Endothelial cell of umbilical vein (primary cell): ENCODE data around the gene C1orf52. TPM values are rescaled to one million over a fixed set of nuclear protein-coding genes. Genes with fewer than 3 reads are reported as not detected.

ENCODE experiments used
- BruUV-seq: library from RNA; stranded (reverse); fragments of 400-500 nt; replicated peaks from 2 replicates; lab custom pipeline; 2021; lab: Mats Ljungman, UMichigan
- CTCF ChIA-PET: fragments of 300-600, 350-600 bp; sonication (Branson Sonifier 250); formaldehyde crosslinking; loops from one replicate; lab custom pipeline; 2021; ENCODE audit warnings: antibody characterized with exemption, inconsistent platforms; lab: Charles Lee
- POLR2A ChIA-PET: fragments of 300-600, 350-600 bp; sonication (Branson Sonifier 250); formaldehyde crosslinking; loops from one replicate; lab custom pipeline; 2021; ENCODE audit warnings: antibody characterized with exemption, inconsistent platforms; lab: Charles Lee
- DNase-seq: peaks from one replicate; pipeline ENCODE4 v3.0.0-alpha.2; 2011; ENCODE audit warnings: low read depth, low spot score
- FAIRE-seq: peaks from 2 replicates; lab custom pipeline; 2011; peaks lifted over from hg19 to GRCh38; lab: Jason Lieb, UNC
- H2AFZ ChIP-seq: 2 replicates; pipeline ENCODE4 v1.6.0; 2012; ENCODE audit warnings: low read depth, low read length, control low read depth, inconsistent platforms
- H3K27ac ChIP-seq: 2 replicates; pipeline ENCODE4 v1.5.1; 2011; ENCODE audit warnings: low read depth, mild to moderate bottlenecking, control low read depth, low read length, moderate library complexity; ENCODE audit not compliant: insufficient read depth
- H3K27me3 ChIP-seq, 2 experiments: 2 replicates each; pipeline versions ENCODE4 v1.6.0 to v1.6.1; 2011; ENCODE audit warnings: low read length in 2 of 2, mixed read lengths in 1 of 2; ENCODE audit not compliant: control insufficient read depth in 2 of 2, insufficient read depth in 2 of 2
- H3K36me3 ChIP-seq, 2 experiments: 2 replicates in 1 of 2; 3 replicates in 1 of 2; pipeline ENCODE4 v1.5.1; 2011; ENCODE audit warnings: low read length in 2 of 2, mild to moderate bottlenecking in 1 of 2, moderate library complexity in 1 of 2; ENCODE audit not compliant: control insufficient read depth in 2 of 2, insufficient read depth in 2 of 2; ENCODE audit errors: extremely low read depth in 1 of 2
- H3K4me1 ChIP-seq: 3 replicates; pipeline ENCODE4 v1.5.1; 2011; ENCODE audit warnings: mild to moderate bottlenecking, low read length; ENCODE audit not compliant: control insufficient read depth, insufficient read depth; ENCODE audit errors: extremely low read depth
- H3K4me2 ChIP-seq: 2 replicates; pipeline ENCODE4 v1.6.1; 2011; ENCODE audit warnings: low read length, control low read depth, mixed read lengths; ENCODE audit not compliant: insufficient read depth
- H3K4me3 ChIP-seq, 3 experiments: fragments of 200-600 bp in 1 of 3; sonication (generic), shearing (Covaris generic) in 1 of 3; replicated peaks in 1 of 3; 2 replicates each; pipeline ENCODE4 v1.5.1; 2011 to 2016; ENCODE audit warnings: control low read depth in 3 of 3, low read length in 3 of 3, mild to moderate bottlenecking in 2 of 3, inconsistent platforms in 1 of 3, low read depth in 1 of 3, moderate library complexity in 1 of 3; ENCODE audit not compliant: insufficient read depth in 1 of 3
- H3K79me2 ChIP-seq: 2 replicates; pipeline ENCODE4 v1.6.0; 2012; ENCODE audit warnings: low read length, inconsistent platforms; ENCODE audit not compliant: control insufficient read depth, insufficient read depth
- H3K9ac ChIP-seq: replicated peaks from 2 replicates; pipeline ENCODE3; 2011; ENCODE audit warnings: low read length, control low read depth; ENCODE audit not compliant: insufficient read depth; ENCODE audit errors: extremely low read depth
- H3K9me1 ChIP-seq: replicated peaks from 3 replicates; pipeline ENCODE4 v1.6.0; 2011; ENCODE audit warnings: mild to moderate bottlenecking, low read length; ENCODE audit not compliant: control insufficient read depth, insufficient read depth; ENCODE audit errors: extremely low read depth
- H3K9me3 ChIP-seq: replicated peaks from 2 replicates; pipeline ENCODE4 v1.5.1; 2012; ENCODE audit warnings: low read length, inconsistent platforms; ENCODE audit not compliant: control insufficient read depth, insufficient read depth
- H4K20me1 ChIP-seq: replicated peaks from 2 replicates; pipeline ENCODE3; 2011; ENCODE audit warnings: mild to moderate bottlenecking, low read length; ENCODE audit not compliant: control insufficient read depth, insufficient read depth; ENCODE audit errors: extremely low read depth
- FOS ChIP-seq: IDR thresholded peaks from 2 replicates; pipeline ENCODE4 v1.6.1; 2011; ENCODE audit warnings: mild to moderate bottlenecking, low read length, moderate library complexity, borderline replicate concordance; ENCODE audit not compliant: insufficient read depth
- GATA2 ChIP-seq: IDR thresholded peaks from 2 replicates; pipeline ENCODE4 v1.7.0; 2011; ENCODE audit warnings: low read depth, mild to moderate bottlenecking, moderate library complexity, mixed read lengths, low read length; ENCODE audit not compliant: insufficient read length, insufficient read depth
- JUN ChIP-seq: IDR thresholded peaks from 2 replicates; pipeline ENCODE4 v1.6.1; 2011; ENCODE audit warnings: borderline replicate concordance, low read depth; ENCODE audit not compliant: insufficient read length, insufficient read depth
- MYC ChIP-seq: IDR thresholded peaks from one replicate; pipeline ENCODE4 v1.6.1; 2011; ENCODE audit warnings: mild to moderate bottlenecking, low read depth, low read length
- POLR2A ChIP-seq: IDR thresholded peaks from 2 replicates; pipeline ENCODE4 v1.6.1; 2012; ENCODE audit warnings: low read depth, mild to moderate bottlenecking, control low read depth, low read length
- POLR2AphosphoS5 ChIP-seq: IDR thresholded peaks from 2 replicates; pipeline ENCODE4 v1.6.1; 2012; ENCODE audit warnings: low read depth, mild to moderate bottlenecking, control low read depth, low read length, moderate library complexity; ENCODE audit not compliant: insufficient read depth
- dilution Hi-C: fragments of 300-500 bp; cut with MboI; formaldehyde crosslinking; loops from one replicate; pipeline ENCODE4 v1.15.0; 2019; ENCODE audit warnings: low sequenced_read_pairs; ENCODE audit not compliant: extremely low pct_ligation_motif_present
- intact Hi-C: fragments of 100-400 bp; cut with micrococcal nuclease; formaldehyde crosslinking; loops from one replicate; pipeline ENCODE4 v1.10.0; 2022
- polyA plus RNA-seq, 4 experiments: library from polyadenylated mRNA; depleted of rRNA in 3 of 4; stranded (reverse) in 3 of 4; unstranded in 1 of 4; fragments of >200 nt; gene quantifications; 2 replicates each; pipeline versions ENCODE4 v1.2.1 to v1.2.3, GENCODE V29; 2011 to 2012; ENCODE audit warnings: missing spikeins in 1 of 4
- small RNA-seq: library from RNA; depleted of rRNA; stranded (forward); fragments of <200 nt; gene quantifications from one replicate; pipeline ENCODE3, GENCODE V24; 2012; ENCODE audit warnings: low replicate concordance, low read depth; ENCODE audit not compliant: insufficient read depth, insufficient read length
- total RNA-seq: library from RNA; stranded (reverse); gene quantifications from 2 replicates; pipeline ENCODE4 v1.2.3, GENCODE V29; 2021
- TF ChIP-seq, protein P1 (sequence below): IDR thresholded peaks from 2 replicates; pipeline ENCODE4 v1.6.1; 2011; ENCODE audit not compliant: insufficient read depth, insufficient read length

Gene C1orf52
- total and polyA plus RNA-seq, 2 donors (not counting 3 experiments of a cell fraction or from before 2014, with no cell fraction given): 22.7 to 26.7 TPM

DNA sequence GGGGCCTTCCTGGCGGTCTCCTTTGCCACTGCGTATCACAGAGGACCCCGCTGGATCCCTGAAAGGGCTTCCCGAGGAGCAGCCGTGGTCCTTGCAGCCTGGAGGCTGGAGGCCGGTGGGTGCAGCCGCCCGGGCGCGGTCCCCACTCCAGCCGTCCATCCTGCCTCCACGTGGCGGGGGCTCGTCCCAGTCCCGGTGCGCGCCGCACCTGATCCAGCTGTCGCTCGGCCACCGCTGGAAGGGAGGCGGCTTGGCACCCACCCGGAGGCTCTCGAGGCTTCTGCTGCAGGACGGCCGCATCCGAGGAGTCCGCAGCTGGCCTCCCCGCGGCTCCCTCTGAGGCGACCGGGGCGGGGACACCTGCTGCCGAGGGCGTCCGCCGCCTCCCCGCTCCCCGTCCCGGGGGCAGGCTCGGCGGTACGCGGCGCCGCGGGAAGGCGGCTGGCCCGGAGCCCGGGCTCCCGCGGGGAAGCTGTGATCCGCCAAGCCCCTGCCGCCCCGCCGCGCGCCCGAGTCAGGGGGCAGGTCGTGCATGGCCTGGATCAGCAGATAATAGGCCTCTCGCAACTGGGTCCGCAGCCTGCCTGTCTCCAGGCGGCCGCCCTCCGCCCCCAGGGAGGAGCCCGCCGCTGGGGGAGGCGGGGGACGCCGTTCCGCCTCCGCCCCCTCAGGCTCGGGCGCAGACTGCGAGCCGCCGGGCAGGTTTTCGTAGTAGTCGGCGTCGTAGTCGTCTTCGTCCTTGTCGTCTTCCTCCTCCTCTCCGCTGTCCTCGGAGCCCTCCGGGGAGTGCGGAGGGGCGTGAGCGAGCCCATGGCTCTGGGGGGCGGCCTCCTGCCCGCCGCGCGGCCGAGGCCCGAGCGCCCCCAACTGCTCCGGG lies 58.8 kb downstream of the C1orf52 start, which contains the start of gene SYDE2:
Gene SYDE2, minus strand, starts transcription at position 554 of the 877 bp plus-strand sequence. Its CDS starts 20 bp downstream, at position 534.
- POLR2A ChIA-PET: no interaction called here
- no peaks in the 10 kb centered on the region for H4K20me1 ChIP-seq
- peak within 1 kb of the TSS; percentile 69 for H3K27ac ChIP-seq
- peaks cover 16% of the 10 kb centered on the region for H3K4me1 ChIP-seq
- H2AFZ ChIP-seq: peak within 1 kb of the TSS; percentile 76
- dilution Hi-C loops: no loop called here
- H3K4me2 ChIP-seq: peak within 1 kb of the TSS; percentile 77
- peak within 1 kb of the TSS; percentile 61 for H3K9ac ChIP-seq
- H3K4me3 ChIP-seq: peak within 1 kb of the TSS; percentile 11 to 66 (median 64)
- DNase-seq: peak; percentile 72
- H3K79me2 ChIP-seq: no peaks in the 10 kb centered on the region
- BruUV-seq: no TSS peak
- H3K27me3 ChIP-seq: peaks cover 0 to 2% of the 10 kb centered on the region in 2 experiments
- TF ChIP-seq GATA2 (no peak), POLR2A (peak; percentile 69), FOS (no peak), POLR2AphosphoS5 (peak; percentile 62), JUN (no peak), MYC (no peak)
- TF ChIP-seq, protein P1, sequence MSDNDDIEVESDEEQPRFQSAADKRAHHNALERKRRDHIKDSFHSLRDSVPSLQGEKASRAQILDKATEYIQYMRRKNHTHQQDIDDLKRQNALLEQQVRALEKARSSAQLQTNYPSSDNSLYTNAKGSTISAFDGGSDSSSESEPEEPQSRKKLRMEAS: peak; percentile 4
- H3K9me3 ChIP-seq: no peaks in the 10 kb centered on the region
- CTCF ChIA-PET: interaction anchor here (0.7 to 2.1 kb wide), 7 partner anchors 17 to 508 kb away, joined by 3 to 8 read pairs (median 4); partner anchors contain the start of gene ZNHIT6
- no peaks in the 10 kb centered on the region for H3K9me1 ChIP-seq
- FAIRE-seq: peak; percentile 18
- intact Hi-C loops: loop anchor here (1.0 to 5.0 kb wide), 5 partner anchors 42 to 867 kb away; partner anchors contain the start of gene C1orf52
- no peaks in the 10 kb centered on the region for H3K36me3 ChIP-seq

Small RNAs within 50 kb of the gene (small RNA-seq; reads per million reads assigned to genes)
- not detected for gene RF00019

Other genes starting within 250 kb of the C1orf52 start
- gene MCOLN3, start 211.2 kb downstream of the C1orf52 start, total RNA-seq: not detected in 2 replicates
- gene MCOLN3, start 211.2 kb downstream of the C1orf52 start, polyA plus RNA-seq: 0.06 TPM in 1 of 2 replicates, not detected in the other
- gene SYDE2, start 58.6 kb downstream of the C1orf52 start, total RNA-seq: 2.9 and 3.1 TPM in 2 replicates
- 0.41 and 0.52 TPM in 2 replicates for gene SYDE2, start 58.6 kb downstream of the C1orf52 start, polyA plus RNA-seq
- gene BCL10, start 17.0 kb upstream of the C1orf52 start, total RNA-seq: 74.5 and 78.6 TPM in 2 replicates
- 16.1 and 21.5 TPM in 2 replicates for gene BCL10, start 17.0 kb upstream of the C1orf52 start, polyA plus RNA-seq
- 72.0 and 75.2 TPM in 2 replicates for gene DDAH1, start 205.5 kb upstream of the C1orf52 start, total RNA-seq
- 37.4 and 44.0 TPM in 2 replicates for gene DDAH1, start 205.5 kb upstream of the C1orf52 start, polyA plus RNA-seq